ENCODE results near the gene NLRC4.
"Not testable (repeated sequence)": the region's sequence is repeated elsewhere in the genome, so short reads cannot be mapped to it uniquely, and the experiment has no call there.

NLRC4 gene

GRCh38 chr2:32264422-32265105 lies at the start of gene NLRC4:
Gene NLRC4 (minus strand): TSS chr2:32264886. CDS start chr2:32256775, 8,111 bp downstream.
- DNase-seq, result peak; percentile 32

DNA sequence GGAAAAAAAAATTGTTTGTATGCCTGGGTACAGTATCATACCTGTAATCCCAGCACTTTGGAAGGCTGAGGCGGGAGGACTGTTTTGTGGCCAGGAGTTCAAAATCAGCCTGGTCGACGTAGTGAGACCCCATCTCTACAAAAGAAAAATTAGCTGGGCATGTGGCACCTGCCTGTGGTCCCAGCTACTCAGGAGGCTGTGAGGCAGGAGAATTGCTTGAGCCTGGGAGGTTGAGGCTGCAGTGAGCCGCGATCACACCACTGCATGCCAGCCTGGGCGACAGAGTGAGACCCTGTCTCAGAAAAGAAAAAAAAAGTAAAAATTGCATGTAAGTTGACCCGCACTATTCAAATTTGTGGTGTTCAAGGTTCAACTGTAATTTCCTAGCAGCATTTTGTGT lies 45.9 kb upstream of the NLRC4 start:
- no peak for DNase-seq

GRCh38 chr2:32293966-32294562 lies 29.4 kb upstream of the NLRC4 start:
- DNase-seq, result not testable (repeated sequence)

DNA sequence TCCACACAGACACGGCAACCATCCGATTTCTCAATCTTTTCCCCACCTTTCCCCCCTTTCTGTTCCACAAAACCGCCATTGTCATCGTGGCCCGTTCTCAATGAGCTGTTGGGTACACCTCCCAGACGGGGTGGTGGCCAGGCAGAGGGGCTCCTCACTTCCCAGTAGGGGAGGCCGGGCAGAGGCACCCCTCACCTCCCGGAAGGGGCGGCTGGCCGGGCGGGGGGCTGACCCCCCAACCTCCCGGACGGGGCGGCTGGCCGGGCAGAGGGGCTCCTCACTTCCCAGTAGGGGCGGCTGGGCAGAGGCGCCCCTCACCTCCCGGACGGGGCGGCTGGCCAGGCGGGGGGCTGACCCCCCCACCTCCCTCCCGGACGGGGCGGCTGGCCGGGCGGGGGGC lies 28.8 kb upstream of the NLRC4 start:
- DNase-seq, result not testable (repeated sequence)

- DNase-seq, result no peak
These were observed 27.1 kb upstream of the NLRC4 start for GRCh38 chr2:32291746-32292145.

DNA sequence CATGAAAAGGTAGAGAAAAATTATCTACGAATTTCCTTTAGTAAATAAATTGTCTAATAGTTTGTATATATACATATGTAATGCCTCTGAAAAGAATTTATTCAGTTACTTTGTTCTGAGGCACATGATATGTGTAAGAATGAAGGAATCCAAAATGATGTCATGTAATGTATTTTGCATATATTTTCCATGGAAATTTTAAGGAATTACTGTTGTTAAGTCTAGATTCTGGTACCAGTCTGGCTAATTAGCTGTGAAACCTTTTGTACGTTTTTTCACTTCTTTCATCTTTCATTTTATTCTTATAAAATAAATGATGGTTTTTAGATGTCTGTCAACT lies 25.3 kb upstream of the NLRC4 start:
- no peak for DNase-seq

DNA sequence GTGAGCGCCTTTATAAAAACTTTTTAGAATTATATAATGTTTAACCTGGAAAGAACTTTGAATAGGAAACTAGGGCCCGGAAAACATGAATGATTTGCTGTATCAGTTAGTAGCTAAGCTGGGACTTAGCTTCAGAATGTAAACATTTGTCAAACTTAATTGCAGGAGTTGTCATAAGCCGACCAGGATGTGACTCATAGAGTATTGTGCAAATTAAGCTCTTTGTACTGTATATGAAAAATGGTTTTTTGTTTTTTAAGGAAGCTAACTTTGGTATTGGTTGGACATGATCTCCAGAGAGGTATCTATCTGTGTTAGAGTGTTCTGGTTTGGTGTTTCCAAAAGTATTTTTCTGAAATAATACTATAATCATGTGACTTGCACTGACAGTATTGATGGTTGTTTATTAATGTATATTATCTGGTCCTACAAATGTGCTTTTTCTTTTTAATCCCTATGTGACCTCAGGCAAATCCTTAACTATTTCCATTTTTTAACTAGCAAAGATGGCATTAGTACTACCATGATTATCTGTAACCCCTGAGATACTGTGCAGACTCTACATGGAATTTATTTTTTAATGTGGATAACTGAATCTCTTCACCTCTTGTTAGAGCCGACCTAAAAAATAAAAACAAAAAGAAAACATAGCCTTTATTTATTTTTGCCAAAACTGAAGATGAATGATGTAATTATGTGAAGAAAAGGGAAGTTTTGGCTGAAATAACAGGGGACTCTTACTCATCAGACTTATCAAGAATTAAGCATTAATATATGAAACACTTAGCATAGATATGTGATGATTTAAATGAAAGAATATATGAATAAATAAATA lies 24.7 kb upstream of the NLRC4 start:
- no peak for DNase-seq

DNA sequence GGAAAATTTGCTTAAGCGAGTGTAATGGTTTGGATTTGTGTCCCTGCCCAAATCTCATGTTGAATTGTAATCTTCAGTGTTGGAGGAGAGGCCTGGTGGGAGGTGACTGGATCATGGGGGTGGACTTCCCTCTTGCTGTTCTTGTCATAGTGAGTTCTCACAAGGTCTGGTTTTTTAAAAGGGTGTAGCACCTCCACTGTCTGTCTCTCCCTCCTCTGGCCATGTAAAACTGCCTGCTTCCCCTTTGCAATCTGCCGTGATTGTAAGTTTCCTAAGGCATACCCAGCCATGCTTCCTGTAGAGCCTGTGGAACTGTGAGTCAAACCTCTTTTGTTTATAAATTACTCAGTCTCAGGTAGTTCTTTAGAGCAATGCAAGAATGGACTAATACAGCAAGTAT lies 19.6 kb upstream of the NLRC4 start:
- peak; percentile 26 for DNase-seq

GRCh38 chr2:32278478-32278853 lies 13.8 kb upstream of the NLRC4 start:
- no peak for DNase-seq

DNA sequence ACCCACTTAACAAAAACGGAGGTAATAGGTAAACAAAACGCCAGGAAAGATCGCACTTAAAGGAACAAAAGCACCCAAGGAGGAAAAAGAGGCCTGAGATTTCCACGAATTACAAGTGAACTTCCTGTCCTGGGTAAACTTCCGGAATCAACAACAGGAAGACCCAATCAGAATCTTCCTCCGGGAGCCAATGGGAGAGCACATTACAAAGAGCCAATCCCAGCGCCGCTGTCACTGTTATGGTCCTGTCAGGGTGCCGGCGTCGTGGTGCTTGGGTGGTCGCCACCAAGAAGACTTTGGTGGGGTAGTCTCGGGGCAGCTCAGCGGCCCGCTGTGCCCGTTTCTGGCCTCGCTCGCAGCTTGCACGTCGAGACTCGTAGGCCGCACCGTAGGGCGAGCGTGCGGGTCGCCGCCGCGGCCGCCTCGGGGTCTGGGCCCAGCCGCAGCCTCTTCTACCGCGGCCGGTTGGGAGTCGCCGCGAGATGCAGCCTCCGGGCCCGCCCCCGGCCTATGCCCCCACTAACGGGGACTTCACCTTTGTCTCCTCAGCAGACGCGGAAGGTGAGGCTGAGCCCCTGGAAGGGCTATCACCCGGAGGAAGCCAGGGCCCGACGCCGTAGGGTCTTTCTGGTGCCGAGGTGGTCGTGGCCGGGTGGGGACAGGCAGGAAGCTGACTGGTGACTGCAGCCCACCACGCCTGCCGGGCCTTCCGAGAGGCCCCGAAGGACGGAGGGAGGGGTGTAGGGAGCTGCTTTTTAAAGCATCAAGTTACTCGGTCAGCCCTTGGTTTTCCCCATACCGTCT lies 13.2 kb upstream of the NLRC4 start, which contains the start of gene YIPF4:
Gene YIPF4, plus strand, starts transcription at position 231 of the 804 bp plus-strand sequence. Its CDS starts 252 bp downstream, at position 483.
- DNase-seq, result peak; percentile 91

GRCh38 chr2:32277363-32277673 lies 12.6 kb upstream of the NLRC4 start:
- no peak for DNase-seq

DNA sequence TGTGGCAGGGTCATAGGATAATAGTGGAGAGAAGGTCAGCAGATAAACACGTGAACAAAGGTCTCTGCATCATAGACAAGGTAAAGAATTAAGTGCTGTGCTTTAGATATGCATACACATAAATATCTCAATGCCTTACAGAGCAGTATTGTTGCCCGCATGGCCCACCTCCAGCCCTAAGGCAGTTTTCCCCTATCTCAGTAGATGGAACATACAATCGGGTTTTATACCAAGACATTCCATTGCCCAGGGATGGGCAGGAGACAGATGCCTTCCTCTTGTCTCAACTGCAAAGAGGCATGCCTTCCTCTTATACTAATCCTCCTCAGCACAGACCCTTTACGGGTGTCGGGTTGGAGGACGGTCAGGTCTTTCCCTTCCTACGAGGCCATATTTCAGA lies 11.1 kb upstream of the NLRC4 start:
- not testable (repeated sequence) for DNase-seq

GRCh38 chr2:32274289-32274688 lies 9.6 kb upstream of the NLRC4 start:
- no peak for DNase-seq

GRCh38 chr2:32272279-32272678 lies 7.6 kb upstream of the NLRC4 start:
- no peak for DNase-seq

DNA sequence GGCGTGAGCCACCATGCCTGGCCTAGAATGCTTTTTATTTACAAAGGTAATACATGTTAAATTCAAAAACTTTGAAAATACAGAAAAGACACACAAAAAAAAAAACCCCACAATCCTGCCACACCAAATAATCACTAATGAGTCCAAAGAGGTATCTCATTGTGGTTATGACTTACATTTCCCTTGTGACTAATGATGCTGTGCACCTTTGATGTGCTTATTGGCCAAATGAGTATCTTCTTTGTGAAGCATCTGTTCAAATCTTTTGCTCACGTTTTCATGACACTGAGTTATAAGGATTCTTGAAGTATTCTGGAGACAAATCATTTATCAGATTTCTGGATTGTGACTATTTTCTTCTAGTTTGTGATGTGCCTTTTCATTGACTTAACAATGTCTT lies 6.4 kb upstream of the NLRC4 start:
- no peak for DNase-seq

DNA sequence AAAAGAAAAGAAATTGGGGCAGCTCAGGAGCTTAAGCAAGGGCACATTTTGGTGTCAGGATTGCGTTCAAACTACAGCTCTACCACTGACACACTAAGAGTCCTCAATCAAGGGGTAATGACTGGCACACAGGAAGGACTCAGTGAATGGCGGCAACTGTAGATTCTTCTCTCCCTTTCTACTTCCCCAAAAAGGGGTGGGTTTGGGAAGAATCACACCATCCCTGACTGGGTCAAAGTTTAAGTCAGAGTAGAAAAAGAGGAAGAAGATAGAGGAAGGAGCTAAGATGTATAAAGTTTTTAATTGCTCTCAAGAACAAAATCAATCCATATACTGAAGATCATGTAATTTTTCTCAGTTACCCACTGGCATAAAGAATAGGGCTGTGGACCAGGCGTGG lies 2.6 kb downstream of the NLRC4 start:
- peak; percentile 38 for DNase-seq

DNA sequence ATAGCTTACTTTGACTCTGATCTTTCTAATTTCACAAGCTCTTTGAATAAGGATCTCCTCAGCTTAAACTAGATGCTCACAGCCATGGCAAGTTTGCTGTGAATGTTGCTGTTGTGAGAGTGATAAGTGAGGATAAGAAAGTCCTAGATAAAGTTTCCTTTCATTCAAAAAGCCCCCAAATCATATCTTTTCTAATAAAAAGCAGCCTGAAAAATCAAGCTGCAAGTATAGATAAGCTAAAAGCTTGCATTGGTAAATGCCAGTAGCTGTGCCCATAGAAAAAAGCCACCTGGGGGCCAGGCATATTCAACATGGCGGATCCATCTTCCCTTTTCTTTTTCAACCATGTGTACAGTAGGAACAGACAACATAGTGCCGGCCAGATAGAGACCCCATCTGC lies 4.3 kb downstream of the NLRC4 start:
- DNase-seq, result no peak

DNA sequence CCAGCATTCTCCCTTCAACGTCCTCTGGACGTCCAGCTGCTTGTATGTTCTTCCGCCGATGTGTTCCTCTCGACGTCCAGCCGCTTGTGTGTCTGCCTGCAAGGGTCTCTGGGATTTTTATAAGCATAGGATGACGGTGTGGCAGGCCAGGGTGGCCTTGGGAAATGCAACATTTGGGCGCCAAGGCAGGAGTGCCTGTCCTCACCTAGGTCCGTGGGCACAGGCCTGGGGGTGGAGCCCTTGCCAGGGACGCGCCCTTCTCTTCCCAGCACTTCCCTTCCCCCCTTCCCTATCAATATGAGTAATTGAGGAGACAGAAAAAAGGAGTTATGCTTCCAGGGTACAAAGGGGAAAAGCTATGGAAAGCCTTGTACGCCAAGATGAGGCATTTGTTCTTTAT lies 6.4 kb downstream of the NLRC4 start:
- no peak for DNase-seq

DNA sequence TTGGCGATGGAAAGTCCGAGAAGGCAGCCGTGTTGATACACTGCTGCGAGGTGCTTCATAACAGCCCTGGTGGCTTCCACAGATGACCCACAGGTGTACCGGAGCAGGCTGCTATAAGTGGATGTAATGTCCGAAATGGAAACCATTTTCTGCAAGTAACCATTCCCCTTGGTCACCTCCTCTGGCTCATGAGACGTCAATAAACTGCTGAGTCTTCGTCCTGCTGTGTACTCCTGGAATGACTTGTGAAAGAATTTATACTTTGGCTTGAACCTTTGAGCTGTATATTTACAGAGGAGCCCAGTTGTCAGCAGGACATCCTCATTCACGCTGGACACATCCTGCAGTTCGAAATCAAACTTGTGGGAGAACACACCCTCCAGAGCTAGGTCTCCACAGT lies 14.4 kb downstream of the NLRC4 start:
- DNase-seq, result no peak

DNA sequence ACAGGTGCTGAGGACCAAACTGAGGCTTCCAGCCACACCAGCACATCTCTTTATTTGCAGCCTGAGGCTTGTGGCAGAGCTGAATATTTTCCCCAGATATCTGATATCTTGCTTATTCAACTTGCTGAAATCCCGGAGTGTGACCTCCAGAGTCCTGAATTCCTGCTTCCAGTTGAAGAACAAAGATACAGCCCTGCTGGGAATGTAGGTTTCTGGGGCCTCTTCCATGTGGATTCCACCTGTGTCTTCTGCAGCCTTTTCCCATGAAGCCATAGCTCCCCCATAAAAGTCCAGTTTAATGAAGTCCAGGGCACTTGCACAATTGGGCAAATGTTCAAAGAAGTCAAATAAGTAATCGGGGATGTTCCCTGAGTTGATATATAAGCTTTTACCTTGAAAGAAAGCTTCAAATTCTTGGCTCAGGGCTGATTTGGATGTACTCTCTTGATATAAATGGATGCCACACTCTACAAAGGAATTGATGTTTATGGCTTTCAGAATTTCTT lies 14.9 kb downstream of the NLRC4 start:
- no peak for DNase-seq

DNA sequence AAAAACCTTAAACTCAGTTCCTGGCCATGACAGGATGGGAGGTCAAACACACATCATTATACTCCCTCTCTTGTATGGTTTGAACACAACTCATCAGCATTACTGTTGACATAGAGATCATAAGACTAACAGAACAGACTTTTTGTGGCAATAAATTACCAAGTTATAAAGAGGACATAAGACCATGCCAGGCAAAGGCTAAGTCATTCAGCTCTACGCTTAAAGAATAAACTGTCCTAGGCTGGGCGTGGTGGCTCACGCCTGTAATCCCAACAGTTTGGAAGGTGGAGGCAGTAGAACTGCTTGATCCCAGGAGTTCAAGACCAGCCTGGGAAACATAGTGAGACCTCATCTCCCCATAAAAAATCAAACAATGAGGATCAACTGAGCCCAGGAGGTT lies 16.4 kb downstream of the NLRC4 start:
- no peak for DNase-seq

DNA sequence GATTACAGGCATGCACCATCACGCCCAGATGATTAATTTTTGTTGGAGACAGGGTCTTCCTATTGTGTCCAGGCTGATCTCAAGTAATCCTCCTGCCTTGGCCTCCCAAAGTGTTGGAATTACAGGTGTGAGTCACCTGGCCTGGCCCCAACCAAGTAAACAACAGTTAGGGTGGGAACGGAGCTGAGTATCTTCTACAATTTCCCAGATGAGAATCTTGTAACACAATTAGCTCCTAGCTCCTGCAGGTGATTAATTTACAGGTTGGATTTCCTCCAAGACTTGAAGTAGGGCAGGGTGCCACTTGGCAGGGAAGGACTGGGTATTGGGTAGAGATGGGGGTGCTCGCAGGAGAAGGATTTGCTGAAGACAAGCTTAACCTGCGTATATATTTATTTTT lies 17.8 kb downstream of the NLRC4 start:
- no peak for DNase-seq

GRCh38 chr2:32242331-32242730 lies 22.4 kb downstream of the NLRC4 start:
- DNase-seq, result no peak
